ENCODE data around the gene MAP3K20.

Gene MAP3K20

GRCh38 chr2:173059971-173060461, 15.6 kb upstream of the MAP3K20 start:
- peaks cover 21% of the 10 kb centered on the region for H3K27me3 ChIP-seq
- H3K4me3 ChIP-seq (ENCODE audit: low read depth in 1 of 2, low read length in 1 of 2) = no peak overlapping the region
- no peaks in the 10 kb centered on the region for H3K4me1 ChIP-seq (ENCODE audit: control insufficient read depth in 1 of 2, insufficient read depth in 1 of 2, low read depth in 1 of 2, low read length in 1 of 2)
- no peaks in the 10 kb centered on the region for H3K36me3 ChIP-seq
- no peaks in the 10 kb centered on the region for H3K9me3 ChIP-seq
- TF ChIP-seq CTCF (IDR thresholded peaks at IDR 0.05) = no peak
- no peak overlapping the region for H3K27ac ChIP-seq

GRCh38 chr2:173062801-173063200, 12.8 kb upstream of the MAP3K20 start:
- Histone ChIP-seq H3K27me3 (peaks cover 27% of the 10 kb centered on the region), H3K27ac (no peak overlapping the region), H3K9me3 (no peaks in the 10 kb centered on the region), H3K4me3 (ENCODE audit: low read depth in 1 of 2, low read length in 1 of 2) (no peak overlapping the region), H3K4me1 (ENCODE audit: control insufficient read depth in 1 of 2, insufficient read depth in 1 of 2, low read depth in 1 of 2, low read length in 1 of 2) (no peaks in the 10 kb centered on the region), H3K36me3 (no peaks in the 10 kb centered on the region)
- TF ChIP-seq CTCF (IDR thresholded peaks at IDR 0.05) = no peak

GRCh38 chr2:173064151-173064805, 11.4 kb upstream of the MAP3K20 start:
- no peak overlapping the region for H3K4me3 ChIP-seq (ENCODE audit: low read depth in 1 of 2, low read length in 1 of 2)
- peaks cover 23% of the 10 kb centered on the region for H3K27me3 ChIP-seq
- no peaks in the 10 kb centered on the region for H3K9me3 ChIP-seq
- no peaks in the 10 kb centered on the region for H3K36me3 ChIP-seq
- TF ChIP-seq CTCF (IDR thresholded peaks at IDR 0.05) = no peak
- no peak overlapping the region for H3K27ac ChIP-seq
- no peaks in the 10 kb centered on the region for H3K4me1 ChIP-seq (ENCODE audit: control insufficient read depth in 1 of 2, insufficient read depth in 1 of 2, low read depth in 1 of 2, low read length in 1 of 2)

GRCh38 chr2:173066887-173067676, 8.6 kb upstream of the MAP3K20 start:
- no peaks in the 10 kb centered on the region for H3K9me3 ChIP-seq
- no peak overlapping the region for H3K4me3 ChIP-seq (ENCODE audit: low read depth in 1 of 2, low read length in 1 of 2)
- H3K27me3 ChIP-seq = peaks cover 19% of the 10 kb centered on the region
- H3K36me3 ChIP-seq = no peaks in the 10 kb centered on the region
- H3K27ac ChIP-seq = no peak overlapping the region
- TF ChIP-seq CTCF (IDR thresholded peaks at IDR 0.05) = no peak
- no peaks in the 10 kb centered on the region for H3K4me1 ChIP-seq (ENCODE audit: control insufficient read depth in 1 of 2, insufficient read depth in 1 of 2, low read depth in 1 of 2, low read length in 1 of 2)

GRCh38 chr2:173075056-173075780, 428 bp upstream of the MAP3K20 start:
- H3K27ac ChIP-seq = no peak overlapping the region
- peak overlapping the region; percentile 72 to 89 for H3K4me3 ChIP-seq (ENCODE audit: low read depth in 1 of 2, low read length in 1 of 2)
- H3K36me3 ChIP-seq = no peaks in the 10 kb centered on the region
- H3K4me1 ChIP-seq (ENCODE audit: control insufficient read depth in 1 of 2, insufficient read depth in 1 of 2, low read depth in 1 of 2, low read length in 1 of 2) = peaks cover 13 to 17% of the 10 kb centered on the region in 2 experiments
- no peak for TF ChIP-seq CTCF (IDR thresholded peaks at IDR 0.05)
- H3K27me3 ChIP-seq = peaks cover 43% of the 10 kb centered on the region
- H3K9me3 ChIP-seq = no peaks in the 10 kb centered on the region

Measured in neutrophil (primary cell).